ENCODE measurements around the gene FUBP3. TPM values are rescaled to one million over a fixed set of nuclear protein-coding genes. Genes with fewer than 3 reads are reported as not detected.

Gene FUBP3
- total RNA-seq, 6 donors from 2014 or later, result 28.7 to 139 (median 43.6) TPM

DNA sequence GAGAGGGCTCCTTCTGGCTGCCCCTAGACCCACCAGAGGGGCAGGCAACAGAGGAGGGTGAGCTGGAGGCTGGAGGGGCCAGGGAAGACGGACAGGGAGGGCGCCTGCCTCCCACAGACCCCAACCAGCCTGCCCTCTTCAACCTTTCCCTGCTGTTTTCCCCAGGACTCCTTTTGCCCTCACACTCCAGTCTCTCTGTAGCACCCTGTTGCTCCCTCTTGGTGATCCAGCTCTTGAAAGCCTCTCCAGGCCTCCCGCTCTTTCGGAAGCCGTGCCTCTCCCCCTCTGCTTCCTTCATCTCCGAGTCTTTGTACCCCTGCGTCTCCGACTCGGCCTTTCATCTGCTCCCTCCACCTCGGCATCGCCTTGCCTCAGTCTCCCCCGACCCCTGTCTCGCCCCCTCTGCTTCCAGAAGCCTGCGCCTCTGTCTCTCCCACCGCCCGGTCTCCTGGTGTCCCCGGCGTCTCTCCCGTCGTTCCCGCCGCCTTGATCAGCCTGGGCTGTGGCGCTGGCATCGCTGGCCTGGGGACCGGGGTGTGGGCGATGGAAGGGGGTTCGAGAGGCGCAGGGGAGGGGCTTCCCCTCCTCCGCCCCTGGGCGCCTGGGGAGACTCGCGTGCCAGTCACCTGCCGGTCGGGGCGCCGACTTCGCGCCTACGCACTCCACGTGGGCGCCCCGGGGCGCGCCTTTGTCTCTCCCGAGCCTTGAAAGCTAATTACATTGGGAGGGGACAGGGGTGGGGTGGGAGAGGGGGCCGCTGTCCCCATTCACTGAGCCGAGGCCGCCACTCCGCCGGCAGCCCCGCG lies 79.7 kb downstream of the FUBP3 start:
- TF ChIP-seq POLR2A (IDR thresholded peaks at IDR 0.05) (no peak), POLR2AphosphoS5 (IDR thresholded peaks at IDR 0.05) (no peak)
- Histone ChIP-seq H3K4me3 (no peak overlapping the region), H3K27ac (no peak overlapping the region), H3K36me3 (no peaks in the 10 kb centered on the region), H3K9me3 (peaks cover 0 to 4% (median 0%) of the 10 kb centered on the region in 4 donors), H3K4me1 (peaks cover 34 to 51% (median 42%) of the 10 kb centered on the region in 4 donors), H3K27me3 (peaks cover 0 to 66% (median 42%) of the 10 kb centered on the region in 4 donors)
- ATAC-seq (ENCODE audit: low FRiP score in 2 of 2), result no peak
- 14 to 15% methylated on average over 43 to 47 of the region's 52 CpGs for WGBS, 2 donors
- peak in 1 of 2 donors; percentile 72 for DNase-seq

DNA sequence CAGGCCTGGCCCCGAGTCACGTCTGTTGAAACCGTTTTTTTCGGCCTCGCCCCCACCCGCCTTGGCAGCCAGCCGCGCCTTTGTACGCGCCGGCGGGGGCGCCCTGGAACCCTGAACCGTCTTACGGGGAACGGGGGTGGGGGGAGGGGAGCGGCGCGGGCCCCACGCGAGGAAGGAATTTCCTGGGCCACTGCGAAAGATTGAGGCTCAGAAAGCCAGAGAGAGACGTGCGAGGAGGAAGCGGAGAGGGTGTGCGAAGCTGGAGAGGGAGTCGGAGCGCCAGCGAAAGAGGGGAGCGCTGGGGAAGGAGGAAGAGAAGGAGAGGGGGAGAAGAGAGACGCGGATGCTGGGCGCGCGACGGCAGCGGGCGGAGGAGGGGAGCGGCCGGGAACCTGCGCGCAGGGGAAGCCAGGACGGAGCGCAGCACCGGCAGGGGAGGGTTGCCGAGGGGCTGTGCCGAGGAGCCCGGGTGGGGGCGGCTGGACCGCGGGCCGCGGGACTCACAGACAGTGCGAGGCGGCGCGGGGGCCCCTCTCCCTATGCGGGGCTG lies 80.4 kb downstream of the FUBP3 start:
- TF ChIP-seq POLR2AphosphoS5 (IDR thresholded peaks at IDR 0.05) (no peak), EP300 (IDR thresholded peaks at IDR 0.05) (no peak), POLR2A (IDR thresholded peaks at IDR 0.05) (no peak)
- TF ChIP-seq, protein P1, sequence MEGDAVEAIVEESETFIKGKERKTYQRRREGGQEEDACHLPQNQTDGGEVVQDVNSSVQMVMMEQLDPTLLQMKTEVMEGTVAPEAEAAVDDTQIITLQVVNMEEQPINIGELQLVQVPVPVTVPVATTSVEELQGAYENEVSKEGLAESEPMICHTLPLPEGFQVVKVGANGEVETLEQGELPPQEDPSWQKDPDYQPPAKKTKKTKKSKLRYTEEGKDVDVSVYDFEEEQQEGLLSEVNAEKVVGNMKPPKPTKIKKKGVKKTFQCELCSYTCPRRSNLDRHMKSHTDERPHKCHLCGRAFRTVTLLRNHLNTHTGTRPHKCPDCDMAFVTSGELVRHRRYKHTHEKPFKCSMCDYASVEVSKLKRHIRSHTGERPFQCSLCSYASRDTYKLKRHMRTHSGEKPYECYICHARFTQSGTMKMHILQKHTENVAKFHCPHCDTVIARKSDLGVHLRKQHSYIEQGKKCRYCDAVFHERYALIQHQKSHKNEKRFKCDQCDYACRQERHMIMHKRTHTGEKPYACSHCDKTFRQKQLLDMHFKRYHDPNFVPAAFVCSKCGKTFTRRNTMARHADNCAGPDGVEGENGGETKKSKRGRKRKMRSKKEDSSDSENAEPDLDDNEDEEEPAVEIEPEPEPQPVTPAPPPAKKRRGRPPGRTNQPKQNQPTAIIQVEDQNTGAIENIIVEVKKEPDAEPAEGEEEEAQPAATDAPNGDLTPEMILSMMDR (IDR thresholded peaks at IDR 0.05), result no peak
- H3K4me3 ChIP-seq, result peak overlapping the region in 3 of 4 donors; percentile 34 to 46 (median 41)

GRCh38 chr9:130660326-130660682 lies 80.9 kb downstream of the FUBP3 start:
- TF ChIP-seq EP300 (IDR thresholded peaks at IDR 0.05) (no peak), POLR2A (IDR thresholded peaks at IDR 0.05) (no peak), POLR2AphosphoS5 (IDR thresholded peaks at IDR 0.05) (no peak)
- TF ChIP-seq, protein P1 (IDR thresholded peaks at IDR 0.05), result no peak
- H3K27me3 ChIP-seq, result peaks cover 0 to 78% (median 54%) of the 10 kb centered on the region in 4 donors
- 2 to 4% methylated on average over 16 to 29 of the region's 33 CpGs for WGBS, 2 donors
- H3K27ac ChIP-seq, result no peak overlapping the region
- peak overlapping the region in 3 of 4 donors; percentile 34 to 46 (median 41) for H3K4me3 ChIP-seq
- H3K36me3 ChIP-seq, result no peaks in the 10 kb centered on the region
- H3K4me1 ChIP-seq, result peaks cover 46 to 63% (median 54%) of the 10 kb centered on the region in 4 donors
- no peak for DNase-seq
- peaks cover 0 to 4% (median 0%) of the 10 kb centered on the region in 4 donors for H3K9me3 ChIP-seq
- ATAC-seq (ENCODE audit: low FRiP score in 2 of 2), result no peak

More for the DNA sequence above, 80.4 kb downstream of the FUBP3 start:
- DNase-seq, result peak in 1 of 2 donors; percentile 81
- peaks cover 40 to 58% (median 48%) of the 10 kb centered on the region in 4 donors for H3K4me1 ChIP-seq
- no peak overlapping the region for H3K27ac ChIP-seq
- WGBS, 2 donors, result 6% methylated on average over 31 to 37 of the region's 58 CpGs
- ATAC-seq (ENCODE audit: low FRiP score in 2 of 2), result no peak
- peaks cover 0 to 4% (median 0%) of the 10 kb centered on the region in 4 donors for H3K9me3 ChIP-seq
- peaks cover 0 to 73% (median 49%) of the 10 kb centered on the region in 4 donors for H3K27me3 ChIP-seq
- no peaks in the 10 kb centered on the region for H3K36me3 ChIP-seq

GRCh38 chr9:130660683-130661450 lies 81.5 kb downstream of the FUBP3 start:
- no peak for TF ChIP-seq EP300 (IDR thresholded peaks at IDR 0.05)
- no peak for TF ChIP-seq POLR2A (IDR thresholded peaks at IDR 0.05)
- TF ChIP-seq, protein P1 (IDR thresholded peaks at IDR 0.05), result no peak
- no peak for TF ChIP-seq POLR2AphosphoS5 (IDR thresholded peaks at IDR 0.05)
- peak in 1 of 2 donors; percentile 82 for DNase-seq
- peaks cover 0 to 84% (median 57%) of the 10 kb centered on the region in 4 donors for H3K27me3 ChIP-seq
- H3K36me3 ChIP-seq, result no peaks in the 10 kb centered on the region
- peak in 1 of 2 donors; percentile 13 for ATAC-seq (ENCODE audit: low FRiP score in 2 of 2)
- 3 to 6% methylated on average over 6 to 46 of the region's 82 CpGs for WGBS, 2 donors
- H3K9me3 ChIP-seq, result peaks cover 0 to 4% (median 0%) of the 10 kb centered on the region in 4 donors
- no peak overlapping the region for H3K27ac ChIP-seq
- peak overlapping the region in 3 of 4 donors; percentile 34 to 46 (median 41) for H3K4me3 ChIP-seq
- H3K4me1 ChIP-seq, result peaks cover 51 to 69% (median 59%) of the 10 kb centered on the region in 4 donors

Measured in upper lobe of left lung (tissue), 6 donors.